RPMI8226 (cell line): ENCODE results near the gene GAK.

Source experiments
- DNase-seq: peaks from one replicate; pipeline ENCODE4 v3.0.0-alpha.2; 2015

GAK gene

GRCh38 chr4:866761-867390, 65.2 kb downstream of the GAK start:
- no peak for DNase-seq

GRCh38 chr4:866068-866760, 65.9 kb downstream of the GAK start:
- no peak for DNase-seq

GRCh38 chr4:865572-865971, 66.5 kb downstream of the GAK start:
- no peak for DNase-seq

GRCh38 chr4:865121-865465, 67.0 kb downstream of the GAK start:
- DNase-seq: no peak

- DNase-seq: no peak
Measured at GRCh38 chr4:864456-865120, 67.5 kb downstream of the GAK start.

- DNase-seq: no peak
Measured at GRCh38 chr4:860561-860960, 71.6 kb downstream of the GAK start.

- no peak for DNase-seq
Measured at GRCh38 chr4:859496-859895, 72.6 kb downstream of the GAK start.

GRCh38 chr4:858831-859451, 73.2 kb downstream of the GAK start:
- DNase-seq: no peak

- no peak for DNase-seq
Measured at GRCh38 chr4:858041-858481, 74.1 kb downstream of the GAK start.

- DNase-seq: no peak
Measured at GRCh38 chr4:857461-857860, 74.7 kb downstream of the GAK start.

- no peak for DNase-seq
Measured at GRCh38 chr4:856225-856901, 75.8 kb downstream of the GAK start.

- DNase-seq: no peak
Measured at GRCh38 chr4:855880-856224, 76.3 kb downstream of the GAK start.

- DNase-seq: no peak
Measured at GRCh38 chr4:854356-854755, 77.8 kb downstream of the GAK start.

- DNase-seq: no peak
Measured at GRCh38 chr4:853416-853781, 78.7 kb downstream of the GAK start.

- DNase-seq: no peak
Measured at GRCh38 chr4:851701-852430, 80.2 kb downstream of the GAK start.

- no peak for DNase-seq
Measured at GRCh38 chr4:850323-850945, 81.7 kb downstream of the GAK start.

- DNase-seq: no peak
Measured at GRCh38 chr4:849478-850175, 82.5 kb downstream of the GAK start.

GRCh38 chr4:848803-849477, 83.2 kb downstream of the GAK start:
- DNase-seq: no peak

GRCh38 chr4:848307-848691, 83.8 kb downstream of the GAK start:
- DNase-seq: no peak

- no peak for DNase-seq
Measured at GRCh38 chr4:845836-846251, 86.3 kb downstream of the GAK start.

GRCh38 chr4:845233-845835, 86.8 kb downstream of the GAK start:
- DNase-seq: no peak
